GM12873 (cell line): ENCODE results near the gene CRYBG1.

Source experiments
- CTCF ChIP-seq: IDR thresholded peaks from 2 replicates; pipeline ENCODE4 v1.5.1; 2012; ENCODE audit warnings: low read depth, mild to moderate bottlenecking, moderate library complexity, low read length, control low read depth; ENCODE audit not compliant: insufficient read depth; ENCODE audit errors: missing control alignments

CRYBG1 gene

GRCh38 chr6:106572875-106573585 is 212.5 kb downstream of the CRYBG1 start:
- TF ChIP-seq CTCF, result no peak

GRCh38 chr6:106574741-106575458 is 214.4 kb downstream of the CRYBG1 start:
- no peak for TF ChIP-seq CTCF

GRCh38 chr6:106579281-106579680 is 218.8 kb downstream of the CRYBG1 start:
- TF ChIP-seq CTCF, result no peak

DNA sequence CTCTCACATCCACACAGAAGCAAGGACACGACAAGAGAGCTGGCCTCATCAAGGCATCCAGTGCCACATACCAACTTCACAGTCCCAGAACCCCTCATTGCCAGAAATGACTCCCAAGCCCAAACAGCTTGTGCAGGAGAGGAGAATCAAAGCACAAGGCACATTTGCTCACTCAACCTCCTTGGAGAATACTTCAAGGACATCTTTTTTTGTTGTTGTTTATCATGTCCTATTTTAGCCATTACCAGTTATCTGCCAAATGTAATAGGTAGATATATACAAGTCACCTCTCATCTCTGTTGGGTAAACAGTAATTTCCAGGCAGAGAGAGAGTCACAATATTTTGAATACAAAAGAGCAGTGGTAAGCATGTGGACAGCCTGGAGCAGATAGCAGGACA is 221.0 kb downstream of the CRYBG1 start:
- no peak for TF ChIP-seq CTCF

GRCh38 chr6:106586815-106587415 is 226.4 kb downstream of the CRYBG1 start:
- no peak for TF ChIP-seq CTCF

DNA sequence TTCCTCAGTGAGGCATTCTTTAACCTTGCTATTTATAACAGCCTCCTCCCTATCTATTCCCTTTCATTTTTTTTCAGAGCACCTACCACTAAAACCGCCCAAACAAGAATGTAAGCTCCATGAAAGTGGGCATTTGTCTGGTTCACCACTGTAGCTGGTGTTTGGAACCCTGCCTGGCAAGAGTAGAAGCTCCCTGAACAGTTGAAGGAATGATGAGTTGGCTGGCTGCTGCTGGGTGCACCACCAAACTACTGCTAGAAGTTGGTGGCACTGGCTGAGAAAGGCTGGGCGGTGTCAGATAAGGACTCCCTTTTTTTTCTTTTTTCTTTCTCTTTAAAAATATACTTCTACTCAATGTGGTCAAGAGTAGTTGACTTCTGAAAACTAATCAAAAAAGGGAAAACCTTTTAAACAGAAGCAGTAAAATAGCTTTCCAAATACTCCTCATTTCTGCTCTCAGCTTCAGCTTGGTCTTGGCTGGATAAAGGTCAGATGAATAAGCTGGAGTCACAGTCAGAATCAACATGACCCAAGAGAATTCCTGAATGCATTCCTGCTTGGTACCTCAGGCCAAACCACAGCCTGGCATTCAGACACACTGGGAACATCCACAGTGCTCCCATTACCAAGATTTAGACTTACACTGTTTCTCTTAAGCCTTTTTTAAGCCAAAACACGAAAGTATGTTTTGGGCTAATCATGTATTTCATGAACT is 230.8 kb downstream of the CRYBG1 start:
- no peak for TF ChIP-seq CTCF

GRCh38 chr6:106599440-106599839 is 238.9 kb downstream of the CRYBG1 start:
- no peak for TF ChIP-seq CTCF
